GM19240 (cell line): ENCODE measurements around the gene PRUNE2.

Experiments
- DNase-seq: peaks from one replicate; pipeline ENCODE4 v3.0.0; 2011; ENCODE audit warnings: low spot score; ENCODE audit not compliant: insufficient read length

Gene PRUNE2

DNA sequence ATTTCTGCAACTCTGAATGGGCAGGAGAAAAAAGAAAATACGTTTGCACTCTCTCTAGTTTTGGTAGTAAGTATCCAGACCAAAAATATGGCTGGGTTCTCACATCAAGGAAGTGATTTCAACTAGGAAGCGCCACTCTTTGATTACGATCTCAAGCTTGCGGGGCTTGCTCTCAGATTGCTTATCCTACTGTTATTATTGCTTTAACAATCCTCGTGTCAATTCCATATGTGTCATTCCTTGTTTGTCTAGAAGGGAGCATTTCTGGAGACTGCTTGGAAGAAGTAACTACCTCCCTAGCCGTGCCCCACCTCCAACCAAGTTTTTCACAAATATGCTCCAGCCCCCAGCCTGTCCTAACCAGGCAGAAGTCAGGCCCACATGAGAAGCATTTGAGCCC lies 3.5 kb downstream of the PRUNE2 start:
- DNase-seq: no peak

DNA sequence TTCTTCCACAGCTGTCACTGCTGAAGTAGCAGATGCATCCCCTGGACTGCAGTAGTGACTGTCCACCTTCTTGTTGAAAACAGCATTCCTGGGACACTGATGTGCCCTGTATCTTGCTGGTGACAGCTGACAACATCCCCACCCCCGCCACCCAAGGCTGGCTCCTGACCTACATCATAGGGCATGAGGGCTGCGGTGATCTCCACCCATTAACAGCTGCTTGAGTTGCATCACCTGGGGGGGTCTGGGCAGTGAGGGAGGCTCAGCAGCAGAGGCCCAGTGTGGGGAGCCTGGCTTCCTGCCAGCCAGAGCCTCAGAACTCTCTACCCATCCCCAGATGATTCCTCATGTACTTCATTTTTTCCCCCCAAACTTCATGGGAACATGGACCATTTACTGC lies 4.1 kb downstream of the PRUNE2 start:
- no peak for DNase-seq

DNA sequence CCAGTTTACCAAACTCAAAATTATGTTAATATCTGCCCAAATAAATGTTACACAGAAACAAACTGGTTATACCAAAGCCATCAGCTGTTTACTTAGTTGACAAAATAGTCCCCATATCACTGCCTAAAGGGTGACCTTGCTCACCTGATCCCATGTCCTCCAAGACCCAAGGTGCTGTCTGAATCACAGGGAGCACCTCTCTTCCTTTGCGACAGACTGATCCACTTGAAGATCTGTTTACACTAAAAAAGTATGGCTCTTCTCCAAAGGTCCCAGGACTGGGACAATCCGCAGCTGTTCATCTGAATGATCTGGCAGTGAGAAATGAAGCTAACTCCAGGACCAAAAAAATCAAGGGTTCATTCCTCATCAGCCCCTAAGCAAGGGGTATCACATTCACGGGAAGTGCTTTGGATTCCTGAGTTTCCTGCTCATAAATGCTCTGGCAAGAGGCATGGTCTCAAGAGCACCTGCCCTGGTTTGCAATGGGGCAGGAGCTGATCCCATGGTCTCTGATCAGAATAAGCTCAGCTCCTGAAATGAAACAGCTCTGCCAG lies 5.0 kb downstream of the PRUNE2 start:
- DNase-seq: no peak

DNA sequence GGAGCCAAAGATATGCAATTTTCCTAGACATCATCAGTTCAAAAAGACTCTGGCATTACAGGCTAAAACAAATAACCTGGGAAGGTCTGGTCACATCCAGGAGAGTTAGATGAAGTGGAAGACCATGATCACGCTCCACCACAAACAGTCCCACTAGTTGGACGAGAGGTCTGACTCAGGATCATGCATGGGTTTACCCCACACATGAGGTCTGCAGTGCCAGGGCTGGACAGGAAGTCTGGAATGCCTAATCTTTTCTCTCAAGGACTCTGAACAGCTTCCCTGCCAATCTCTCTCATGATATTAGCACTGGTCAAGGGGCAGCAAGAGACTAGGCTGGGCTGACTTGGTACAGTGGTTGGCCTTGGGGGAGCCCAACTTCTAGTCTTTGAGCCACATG lies 7.1 kb downstream of the PRUNE2 start:
- DNase-seq: no peak

DNA sequence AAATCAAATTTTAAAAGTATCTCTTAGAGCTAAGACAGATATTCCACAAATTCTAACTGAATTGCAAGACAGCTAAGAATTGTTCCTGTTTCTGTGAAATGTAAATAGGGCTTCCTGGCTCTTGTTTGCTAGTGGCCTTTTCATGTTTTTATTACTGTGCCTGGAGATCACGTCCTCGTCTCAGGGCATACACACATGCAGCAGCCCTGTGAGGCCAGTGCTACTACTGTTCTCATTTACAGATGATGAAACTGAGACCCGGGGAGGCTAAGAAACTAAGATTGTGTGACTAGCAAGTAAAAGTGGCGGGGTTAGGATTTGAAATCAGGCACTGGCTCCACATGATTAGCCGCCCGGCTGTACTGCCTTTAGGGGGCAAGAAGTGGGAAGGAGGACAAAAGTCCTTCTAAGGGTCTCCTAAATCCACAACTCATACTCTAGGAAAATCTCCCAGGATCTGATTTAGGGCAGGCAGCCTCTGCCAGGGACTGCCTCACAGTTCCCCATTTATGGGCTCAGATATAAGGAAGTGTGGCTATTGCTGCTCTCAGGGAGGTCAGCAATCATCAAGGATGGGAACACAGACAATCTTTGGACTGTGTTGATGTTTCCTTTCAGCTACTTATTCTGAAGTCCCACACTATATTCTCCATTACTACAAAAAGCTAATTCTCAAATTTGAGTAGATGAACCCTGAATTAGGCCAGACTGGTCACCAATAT lies 7.9 kb downstream of the PRUNE2 start:
- DNase-seq: no peak

DNA sequence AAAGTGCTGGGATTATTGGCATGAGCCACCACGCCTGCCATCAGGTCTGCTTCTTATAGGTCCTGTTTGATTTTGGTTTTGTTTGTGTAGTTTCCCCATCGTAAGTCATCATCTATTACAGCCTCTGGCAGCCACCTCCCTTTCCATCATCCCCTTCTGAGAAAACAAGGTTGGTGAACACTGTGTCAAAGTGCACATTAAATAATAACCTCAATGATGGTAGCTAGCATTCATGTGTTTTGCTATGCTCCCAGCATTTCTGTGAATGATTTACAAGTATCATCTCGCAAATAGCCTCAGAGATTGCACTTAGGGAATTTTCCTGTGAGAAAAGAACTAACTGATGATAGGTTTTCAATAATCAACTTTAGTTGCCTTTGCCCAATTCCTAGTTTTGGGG lies 9.9 kb downstream of the PRUNE2 start:
- no peak for DNase-seq

DNA sequence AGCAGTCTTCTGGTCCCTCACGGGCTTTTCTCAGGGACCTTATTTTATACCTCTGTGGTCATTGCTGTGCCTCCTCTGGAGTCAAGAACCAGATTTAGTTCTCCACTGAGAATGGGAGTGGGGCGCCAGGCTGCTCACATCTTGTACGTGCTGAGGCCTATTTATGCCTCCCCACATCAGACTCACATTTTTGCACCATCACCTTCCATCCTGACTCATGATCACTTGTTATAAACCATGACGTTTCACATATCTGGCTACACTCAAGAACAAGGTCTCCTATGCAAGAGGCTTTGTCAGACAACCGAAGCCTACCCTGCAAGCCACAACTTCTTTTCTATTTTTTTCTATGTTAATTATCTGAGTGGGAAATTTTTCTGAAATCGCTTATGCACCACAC lies 10.7 kb downstream of the PRUNE2 start:
- no peak for DNase-seq

DNA sequence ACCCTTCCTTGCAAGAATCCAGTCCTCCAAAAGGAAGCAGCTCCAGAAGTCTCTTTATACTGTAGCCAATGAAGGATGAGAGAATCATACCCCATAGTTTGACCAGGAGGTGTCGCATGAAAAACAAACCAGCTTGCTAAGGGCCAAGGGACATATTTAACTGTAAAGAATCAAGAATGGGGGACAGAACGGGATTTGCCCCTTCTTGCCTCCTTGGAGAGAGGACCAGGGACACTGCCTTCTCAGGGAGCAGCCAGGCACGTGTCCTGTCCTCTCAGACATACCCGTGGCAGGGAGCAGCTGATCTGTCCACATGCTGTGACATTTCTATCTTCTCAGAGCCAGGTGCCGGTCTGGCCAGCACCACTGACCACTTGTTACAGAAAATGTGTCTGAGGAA lies 11.7 kb downstream of the PRUNE2 start:
- no peak for DNase-seq

DNA sequence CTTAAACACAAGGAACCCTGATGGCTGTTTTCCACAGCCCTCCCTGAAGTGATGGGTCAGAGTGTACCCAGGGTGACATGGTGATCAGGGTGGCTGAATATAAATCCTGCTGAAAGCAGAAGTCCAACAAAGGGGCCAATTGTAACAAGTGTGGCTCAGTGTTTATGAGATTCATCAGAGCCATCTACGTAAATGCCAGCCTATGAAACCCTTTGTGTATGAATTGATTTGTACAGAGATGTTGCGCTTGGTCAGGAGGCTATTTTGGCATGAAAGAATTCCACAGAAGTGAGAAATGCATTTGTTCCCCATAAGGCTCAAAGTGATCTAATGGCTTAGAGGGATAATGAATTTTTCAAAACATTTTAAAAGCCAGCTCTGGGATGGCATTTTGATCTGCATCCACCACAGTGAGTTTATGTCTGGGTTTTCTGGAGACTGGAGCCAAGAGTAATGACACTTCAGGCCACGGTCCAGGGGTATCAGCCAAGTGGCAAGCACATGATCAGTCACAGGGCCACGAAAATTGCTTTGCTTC lies 12.4 kb downstream of the PRUNE2 start:
- DNase-seq: no peak

DNA sequence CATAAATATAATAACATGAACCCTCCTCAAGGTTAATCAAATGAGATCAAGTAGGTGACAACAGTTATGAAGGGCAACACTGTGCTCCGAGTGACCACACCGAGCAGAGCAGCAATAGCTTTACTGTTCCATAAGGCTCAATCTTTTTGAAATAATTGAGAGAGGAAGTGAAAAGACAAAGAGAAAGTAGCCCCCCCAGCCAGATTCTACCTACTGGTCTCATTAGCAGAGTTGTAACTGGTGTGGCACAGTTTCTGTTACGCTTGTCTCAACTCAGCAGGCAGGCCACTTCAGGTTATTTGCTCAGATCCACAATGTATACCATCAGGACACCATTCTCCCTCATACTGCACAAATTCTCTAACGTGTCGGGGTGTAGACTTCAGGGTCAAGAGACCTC lies 14.0 kb downstream of the PRUNE2 start:
- no peak for DNase-seq

DNA sequence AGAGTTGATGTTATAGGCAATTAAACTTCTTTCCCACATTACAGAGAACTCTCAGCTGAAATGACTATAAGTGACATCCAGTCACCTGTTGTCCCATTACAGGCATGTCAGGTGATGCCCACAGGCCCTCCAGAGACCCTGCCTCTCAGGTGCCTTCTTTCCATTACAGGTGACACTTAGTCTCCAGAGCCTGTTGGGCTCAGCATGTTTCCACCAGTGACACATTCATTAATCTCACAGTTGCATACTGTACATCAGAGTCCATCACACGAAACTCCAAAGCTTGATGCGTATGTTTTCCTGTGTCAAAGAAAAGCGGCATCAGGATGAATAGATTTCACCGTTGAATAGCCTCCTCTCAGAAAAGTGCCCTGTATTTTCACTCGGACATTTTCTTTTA lies 14.6 kb downstream of the PRUNE2 start:
- DNase-seq: no peak

DNA sequence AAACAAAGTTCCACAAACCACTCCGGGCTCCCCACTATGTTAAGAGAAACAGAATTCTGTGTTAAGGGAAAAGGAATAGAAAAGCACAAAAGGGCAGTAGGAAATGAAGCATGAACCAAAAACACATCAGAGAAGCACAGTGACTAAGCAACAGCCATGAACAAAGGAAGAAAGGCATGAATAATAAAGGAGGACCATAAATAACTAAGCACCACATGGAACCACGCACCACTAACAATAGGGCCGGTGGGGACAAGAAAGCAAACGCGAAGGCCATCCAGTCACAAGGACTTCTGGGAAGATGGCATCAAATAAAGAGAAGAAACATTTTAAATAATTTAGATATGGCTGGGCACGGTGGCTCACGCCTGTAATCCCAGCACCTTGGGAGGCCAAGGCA lies 18.0 kb downstream of the PRUNE2 start:
- DNase-seq: no peak

DNA sequence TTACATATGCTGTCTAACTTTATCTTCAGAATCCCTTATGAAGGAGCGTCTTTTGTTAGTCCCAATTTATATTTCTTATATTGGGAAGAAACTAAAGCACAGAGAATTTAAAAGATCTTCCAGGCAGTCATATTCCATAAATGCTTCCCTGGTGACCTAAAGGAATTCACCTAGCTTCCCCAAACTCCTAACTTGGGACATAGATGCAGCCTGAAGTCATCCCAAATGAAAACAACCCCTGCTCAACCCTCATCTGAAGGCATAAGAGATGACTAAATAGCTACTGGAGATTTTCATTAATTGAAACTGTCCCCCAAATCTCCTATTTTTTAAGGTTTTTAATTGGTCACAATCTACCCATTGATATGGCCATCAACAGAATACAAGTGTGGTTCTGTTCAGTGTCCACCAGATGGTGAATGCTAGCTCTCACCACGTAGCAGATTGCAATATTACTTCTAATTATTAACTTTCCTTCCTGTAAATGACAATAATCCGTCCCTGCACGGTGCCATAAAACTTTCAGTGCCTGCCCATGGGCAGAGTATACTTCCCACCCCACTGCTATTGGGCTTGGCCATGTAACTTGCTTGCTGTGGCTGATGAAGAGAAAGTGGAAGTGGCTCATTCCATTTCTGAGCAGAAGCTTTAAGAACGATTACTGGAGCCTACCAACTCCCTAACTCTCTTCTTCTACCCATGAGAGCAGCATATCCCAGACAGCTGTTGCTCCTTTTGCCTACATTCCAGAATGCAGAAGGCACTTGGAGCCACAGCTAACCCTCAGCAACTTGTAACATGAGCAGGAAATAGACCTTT lies 18.7 kb downstream of the PRUNE2 start:
- DNase-seq: no peak

DNA sequence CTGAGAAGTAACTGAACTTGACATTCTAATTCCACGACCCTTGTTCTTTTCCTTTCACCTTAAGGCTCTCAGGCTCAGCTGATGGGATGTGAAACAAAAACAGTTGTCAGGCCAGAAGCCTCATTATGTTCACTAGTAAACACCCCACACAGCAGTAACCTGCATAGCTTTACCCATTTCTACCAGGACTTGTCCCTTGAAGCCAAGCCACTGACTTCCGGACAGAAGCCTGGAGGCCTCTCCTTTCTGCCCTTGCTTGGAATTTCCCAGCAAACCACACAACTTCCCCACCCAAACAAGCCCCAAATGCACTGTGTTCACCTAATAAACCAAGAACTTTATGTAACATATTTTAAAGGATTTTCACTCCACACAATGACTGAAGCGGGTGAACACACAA lies 19.6 kb downstream of the PRUNE2 start:
- no peak for DNase-seq

DNA sequence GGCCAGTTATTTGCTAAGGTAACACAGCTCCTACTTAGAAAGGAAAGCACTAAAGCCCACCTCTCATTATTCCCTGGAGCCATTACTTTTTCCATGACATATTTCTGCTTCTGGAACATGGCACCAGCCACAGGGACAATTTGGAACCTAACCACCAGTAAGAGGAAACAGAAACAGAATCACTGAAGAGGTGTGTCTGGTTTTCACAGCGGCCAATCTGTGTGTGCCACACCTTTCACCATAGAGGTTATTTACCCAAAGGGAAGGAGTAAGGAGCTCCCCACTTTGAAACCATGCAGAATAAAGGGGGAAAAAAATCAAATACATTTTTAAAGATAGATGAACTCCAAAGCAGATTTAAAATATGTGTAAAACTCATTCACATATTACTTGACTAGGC lies 21.1 kb downstream of the PRUNE2 start:
- DNase-seq: no peak

DNA sequence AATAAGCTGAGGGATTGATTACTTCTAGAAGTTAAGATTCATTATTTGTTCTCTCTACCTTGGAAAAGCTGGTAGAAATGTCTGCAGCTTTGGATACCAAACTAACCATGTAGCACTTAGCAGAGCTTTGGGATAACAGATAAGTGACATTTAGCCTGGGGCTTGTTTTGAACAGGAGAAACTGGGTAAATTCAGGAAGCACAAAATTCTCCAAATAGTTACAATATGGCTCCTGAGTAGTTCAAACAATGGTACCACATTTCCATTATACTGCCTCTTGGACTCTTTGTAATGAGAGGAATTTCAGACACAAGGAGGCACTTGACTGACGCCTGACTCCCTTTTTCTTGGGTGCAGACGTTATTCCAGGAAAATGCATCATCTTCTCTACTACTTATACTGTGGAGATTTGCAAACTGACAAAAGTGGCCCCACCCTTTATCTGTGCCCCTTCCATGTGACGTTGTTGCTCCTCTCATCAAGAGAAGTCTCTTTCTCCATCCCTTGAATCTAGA lies 22.5 kb downstream of the PRUNE2 start:
- DNase-seq: no peak

DNA sequence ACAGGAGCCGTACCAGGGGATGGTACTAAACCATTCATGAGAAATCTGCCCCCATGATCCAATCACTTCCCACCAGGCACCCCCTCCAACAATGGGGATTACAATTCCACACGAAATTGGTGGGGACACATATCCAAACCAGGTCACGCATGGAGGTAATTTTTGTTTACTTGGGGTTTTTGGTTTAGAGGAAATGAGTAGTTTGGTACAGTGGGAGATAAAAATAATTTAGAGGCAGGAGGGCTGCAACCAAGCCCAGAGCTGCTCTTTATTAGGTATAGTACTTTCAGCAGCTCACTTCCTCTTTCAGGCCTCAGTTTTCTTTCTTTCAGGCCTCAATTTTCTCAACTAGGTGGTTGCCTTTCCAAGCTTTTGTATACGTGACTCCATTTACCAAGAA lies 23.2 kb downstream of the PRUNE2 start:
- no peak for DNase-seq

DNA sequence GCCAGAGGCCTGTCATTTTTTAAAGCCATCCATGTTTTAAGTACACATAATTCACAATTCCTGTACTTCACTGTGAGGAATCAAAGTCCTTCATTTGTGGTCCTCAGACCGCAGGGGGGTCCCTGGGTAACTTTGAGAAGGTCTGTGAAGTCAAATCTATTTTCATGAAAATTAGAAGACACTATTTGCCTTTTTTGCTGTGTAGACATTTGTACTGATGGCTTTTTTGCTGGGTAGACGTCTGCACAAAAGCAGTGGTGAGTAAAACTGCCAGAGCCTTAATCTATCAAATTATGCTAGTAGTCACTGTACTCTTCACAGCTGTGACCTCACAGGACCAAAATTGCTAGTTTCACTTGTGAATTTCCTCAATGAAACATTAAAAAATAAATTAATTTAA lies 25.7 kb downstream of the PRUNE2 start:
- no peak for DNase-seq

DNA sequence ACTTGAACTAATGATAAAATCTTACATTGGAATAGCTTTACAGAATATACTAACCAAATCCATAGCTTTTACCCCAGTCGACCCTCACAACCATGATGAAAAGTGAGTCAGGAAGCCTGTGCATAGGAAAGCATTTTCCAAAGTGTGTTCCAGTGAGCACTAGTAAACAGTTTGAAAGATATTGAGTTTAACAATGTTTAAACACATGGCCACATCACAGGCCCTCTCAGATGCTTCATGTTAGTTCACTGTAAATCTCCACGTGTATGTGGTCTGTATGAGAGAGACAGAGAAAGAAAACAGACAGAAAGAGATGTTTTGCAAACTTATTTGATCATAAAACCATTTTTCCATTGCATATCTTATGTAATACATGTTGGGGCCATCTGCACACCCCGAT lies 27.0 kb downstream of the PRUNE2 start:
- DNase-seq: no peak

DNA sequence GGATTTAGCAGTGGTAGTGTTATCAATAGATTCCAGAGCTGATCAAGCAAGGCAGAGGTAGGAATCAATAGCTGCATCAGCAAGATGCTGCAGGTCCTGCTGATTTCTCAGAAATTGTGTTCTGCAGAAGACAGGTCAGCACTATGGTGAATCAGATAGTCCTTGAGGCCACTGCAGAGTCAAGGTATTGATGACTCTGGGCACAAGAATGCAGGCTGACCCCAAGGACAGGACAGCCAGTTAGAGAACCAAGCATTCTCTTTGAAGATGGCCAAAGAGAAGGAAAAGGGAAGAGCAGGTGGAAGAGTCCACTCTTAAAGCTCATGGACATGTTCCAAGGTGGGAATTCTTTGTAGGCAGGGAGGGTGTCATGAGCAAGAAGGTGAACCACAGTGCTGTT lies 28.0 kb downstream of the PRUNE2 start:
- DNase-seq: no peak

DNA sequence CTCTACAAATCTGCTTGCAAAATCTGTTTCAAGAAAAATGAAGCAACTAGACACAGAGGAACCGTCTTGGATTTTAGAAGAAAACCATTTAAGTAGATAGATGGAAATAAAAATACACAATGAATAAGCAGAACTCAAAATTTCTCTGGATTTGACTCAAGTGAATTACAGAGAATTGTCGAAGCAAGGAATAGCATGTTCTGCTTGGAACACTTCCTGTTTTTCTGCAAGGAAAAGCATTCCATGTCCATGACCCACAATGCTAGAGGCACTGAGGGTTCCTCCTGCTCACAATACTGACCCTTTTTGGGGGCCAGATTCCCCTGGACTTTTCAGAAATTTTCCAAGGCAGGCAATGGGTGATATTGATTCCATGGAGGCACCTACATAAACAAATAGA lies 29.8 kb downstream of the PRUNE2 start:
- no peak for DNase-seq

DNA sequence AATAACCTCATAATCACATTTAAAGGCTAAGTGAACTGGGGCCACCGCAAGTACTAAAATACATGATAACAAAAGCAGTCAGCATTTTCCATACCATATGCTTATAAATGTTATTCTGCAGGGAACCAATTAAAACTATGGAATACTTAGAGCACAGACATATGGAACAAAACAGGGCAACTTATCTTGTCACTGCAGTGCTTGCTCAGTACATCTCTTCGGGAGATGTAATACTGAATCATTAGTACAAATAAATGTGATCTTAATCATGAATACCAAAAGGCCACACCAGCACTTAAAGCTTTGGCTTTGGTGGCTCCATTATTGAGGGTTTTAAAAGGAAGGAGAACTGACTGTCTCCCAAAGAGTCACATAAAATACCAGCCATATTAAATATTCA lies 32.1 kb downstream of the PRUNE2 start:
- no peak for DNase-seq
